Measurements from ENCODE around the gene GRIK4. TPM values are rescaled to one million over a fixed set of nuclear protein-coding genes. Genes with fewer than 3 reads are reported as not detected.

GRIK4 gene
- total and polyA plus RNA-seq, 9 of the 15 experiments (the other 6 are each of a cell fraction or from before 2014, with no cell fraction given): not detected

DNA sequence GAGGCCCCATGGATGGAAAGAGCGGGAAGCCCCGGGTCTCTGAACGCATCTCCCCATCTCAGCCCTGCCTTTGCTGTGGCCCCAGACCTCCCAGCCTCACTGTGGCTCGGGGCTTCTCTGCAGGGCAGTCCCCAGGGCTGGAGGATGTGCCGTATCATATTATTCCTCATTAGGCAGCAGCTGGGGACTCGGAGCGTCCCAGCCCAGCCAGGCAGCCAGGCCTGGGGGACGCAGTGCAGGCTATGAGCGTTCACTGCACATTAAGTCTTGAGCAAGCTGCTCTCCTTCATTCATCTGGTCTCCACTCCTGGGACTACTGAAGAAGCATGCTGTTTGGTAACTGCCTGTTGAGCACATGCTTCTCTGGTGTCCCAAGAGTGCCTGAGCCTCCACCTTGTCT is 285.6 kb downstream of the GRIK4 start:
- in situ Hi-C loops (cut with MboI): no loop called here
- H3K9me1 ChIP-seq (ENCODE audit: control insufficient read depth, insufficient read depth, low read length): no peaks in the 10 kb centered on the region
- H3K79me2 ChIP-seq (ENCODE audit: control insufficient read depth, insufficient read depth, low read length): no peaks in the 10 kb centered on the region
- no peaks in the 10 kb centered on the region for H3K9me3 ChIP-seq (replicated peaks; ENCODE audit: control insufficient read depth, insufficient read depth, low read depth, low read length)
- H3K36me3 ChIP-seq (ENCODE audit: control insufficient read depth, insufficient read depth, low read length): no peaks in the 10 kb centered on the region
- H3K27ac ChIP-seq (ENCODE audit: extremely low read depth, low read depth, low read length): no peak overlapping the region
- DNase-seq (ENCODE audit: extremely low read depth in 1 of 4, low spot score in 3 of 4) (no peak), ATAC-seq (no peak), FAIRE-seq (no peak)
- BruUV-seq (replicated peaks): no TSS peak
- H3K9ac ChIP-seq (ENCODE audit: insufficient read depth in 1 of 2, low read depth in 2 of 2, low read length in 2 of 2): no peak overlapping the region
- WGBS (ENCODE audit: insufficient coverage, low coverage, missing lambda C conversion rate): 2% methylated on average over 9 of the region's 9 CpGs
- CTCF ChIA-PET (ENCODE audit: low intra/inter-chr PET ratio): no interaction called here
- intact Hi-C loops (cut with micrococcal nuclease): no loop called here
- POLR2A ChIA-PET: no interaction called here
- H3K4me2 ChIP-seq (ENCODE audit: insufficient read depth, low read length): no peak overlapping the region
- no peak overlapping the region for H3K4me3 ChIP-seq
- peaks cover 10% of the 10 kb centered on the region; the same call in 1 of the 2 replicates for H4K20me1 ChIP-seq (replicated peaks; ENCODE audit: control insufficient read depth, insufficient read depth, low read length)
- H3K4me1 ChIP-seq (replicated peaks in 1 of 2; ENCODE audit: control insufficient read depth in 2 of 2, insufficient read depth in 2 of 2, low read length in 2 of 2): no peaks in the 10 kb centered on the region
- TF ChIP-seq SMARCE1 (IDR thresholded peaks at IDR 0.05): no peak
- no peak for TF ChIP-seq ZNF3 (CRISPR knock-in tag; IDR thresholded peaks at IDR 0.05)
- TF ChIP-seq MYC (IDR thresholded peaks at IDR 0.05; ENCODE audit: low read depth, low read length): no peak
- TF ChIP-seq MYC (CRISPR knock-in tag; IDR thresholded peaks at IDR 0.05; ENCODE audit: borderline replicate concordance, low read depth): no peak
- TF ChIP-seq, protein P1, sequence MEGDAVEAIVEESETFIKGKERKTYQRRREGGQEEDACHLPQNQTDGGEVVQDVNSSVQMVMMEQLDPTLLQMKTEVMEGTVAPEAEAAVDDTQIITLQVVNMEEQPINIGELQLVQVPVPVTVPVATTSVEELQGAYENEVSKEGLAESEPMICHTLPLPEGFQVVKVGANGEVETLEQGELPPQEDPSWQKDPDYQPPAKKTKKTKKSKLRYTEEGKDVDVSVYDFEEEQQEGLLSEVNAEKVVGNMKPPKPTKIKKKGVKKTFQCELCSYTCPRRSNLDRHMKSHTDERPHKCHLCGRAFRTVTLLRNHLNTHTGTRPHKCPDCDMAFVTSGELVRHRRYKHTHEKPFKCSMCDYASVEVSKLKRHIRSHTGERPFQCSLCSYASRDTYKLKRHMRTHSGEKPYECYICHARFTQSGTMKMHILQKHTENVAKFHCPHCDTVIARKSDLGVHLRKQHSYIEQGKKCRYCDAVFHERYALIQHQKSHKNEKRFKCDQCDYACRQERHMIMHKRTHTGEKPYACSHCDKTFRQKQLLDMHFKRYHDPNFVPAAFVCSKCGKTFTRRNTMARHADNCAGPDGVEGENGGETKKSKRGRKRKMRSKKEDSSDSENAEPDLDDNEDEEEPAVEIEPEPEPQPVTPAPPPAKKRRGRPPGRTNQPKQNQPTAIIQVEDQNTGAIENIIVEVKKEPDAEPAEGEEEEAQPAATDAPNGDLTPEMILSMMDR (IDR thresholded peaks at IDR 0.05 in 2 of 3, conservative IDR thresholded peaks at IDR 0.05 in 1 of 3; ENCODE audit: insufficient read depth in 2 of 3, low read depth in 1 of 3, low read length in 3 of 3): no peak
- TF ChIP-seq PYGO2 (tag; IDR thresholded peaks at IDR 0.05): no peak
- TF ChIP-seq ESRRB (CRISPR knock-in tag; IDR thresholded peaks at IDR 0.05; ENCODE audit: borderline replicate concordance): no peak
- TF ChIP-seq, protein P2, sequence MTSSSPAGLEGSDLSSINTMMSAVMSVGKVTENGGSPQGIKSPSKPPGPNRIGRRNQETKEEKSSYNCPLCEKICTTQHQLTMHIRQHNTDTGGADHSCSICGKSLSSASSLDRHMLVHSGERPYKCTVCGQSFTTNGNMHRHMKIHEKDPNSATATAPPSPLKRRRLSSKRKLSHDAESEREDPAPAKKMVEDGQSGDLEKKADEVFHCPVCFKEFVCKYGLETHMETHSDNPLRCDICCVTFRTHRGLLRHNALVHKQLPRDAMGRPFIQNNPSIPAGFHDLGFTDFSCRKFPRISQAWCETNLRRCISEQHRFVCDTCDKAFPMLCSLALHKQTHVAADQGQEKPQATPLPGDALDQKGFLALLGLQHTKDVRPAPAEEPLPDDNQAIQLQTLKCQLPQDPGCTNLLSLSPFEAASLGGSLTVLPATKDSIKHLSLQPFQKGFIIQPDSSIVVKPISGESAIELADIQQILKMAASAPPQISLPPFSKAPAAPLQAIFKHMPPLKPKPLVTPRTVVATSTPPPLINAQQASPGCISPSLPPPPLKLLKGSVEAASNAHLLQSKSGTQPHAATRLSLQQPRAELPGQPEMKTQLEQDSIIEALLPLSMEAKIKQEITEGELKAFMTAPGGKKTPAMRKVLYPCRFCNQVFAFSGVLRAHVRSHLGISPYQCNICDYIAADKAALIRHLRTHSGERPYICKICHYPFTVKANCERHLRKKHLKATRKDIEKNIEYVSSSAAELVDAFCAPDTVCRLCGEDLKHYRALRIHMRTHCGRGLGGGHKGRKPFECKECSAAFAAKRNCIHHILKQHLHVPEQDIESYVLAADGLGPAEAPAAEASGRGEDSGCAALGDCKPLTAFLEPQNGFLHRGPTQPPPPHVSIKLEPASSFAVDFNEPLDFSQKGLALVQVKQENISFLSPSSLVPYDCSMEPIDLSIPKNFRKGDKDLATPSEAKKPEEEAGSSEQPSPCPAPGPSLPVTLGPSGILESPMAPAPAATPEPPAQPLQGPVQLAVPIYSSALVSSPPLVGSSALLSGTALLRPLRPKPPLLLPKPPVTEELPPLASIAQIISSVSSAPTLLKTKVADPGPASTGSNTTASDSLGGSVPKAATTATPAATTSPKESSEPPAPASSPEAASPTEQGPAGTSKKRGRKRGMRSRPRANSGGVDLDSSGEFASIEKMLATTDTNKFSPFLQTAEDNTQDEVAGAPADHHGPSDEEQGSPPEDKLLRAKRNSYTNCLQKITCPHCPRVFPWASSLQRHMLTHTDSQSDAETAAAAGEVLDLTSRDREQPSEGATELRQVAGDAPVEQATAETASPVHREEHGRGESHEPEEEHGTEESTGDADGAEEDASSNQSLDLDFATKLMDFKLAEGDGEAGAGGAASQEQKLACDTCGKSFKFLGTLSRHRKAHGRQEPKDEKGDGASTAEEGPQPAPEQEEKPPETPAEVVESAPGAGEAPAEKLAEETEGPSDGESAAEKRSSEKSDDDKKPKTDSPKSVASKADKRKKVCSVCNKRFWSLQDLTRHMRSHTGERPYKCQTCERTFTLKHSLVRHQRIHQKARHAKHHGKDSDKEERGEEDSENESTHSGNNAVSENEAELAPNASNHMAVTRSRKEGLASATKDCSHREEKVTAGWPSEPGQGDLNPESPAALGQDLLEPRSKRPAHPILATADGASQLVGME (CRISPR knock-in tag; IDR thresholded peaks at IDR 0.05): no peak
- peaks cover 6 to 39% of the 10 kb centered on the region in 2 experiments; a peak in 4 of 5 replicates for H3K27me3 ChIP-seq (ENCODE audit: control insufficient read depth in 2 of 2, insufficient read depth in 2 of 2, low read length in 2 of 2)
- no peak overlapping the region for H2AFZ ChIP-seq (ENCODE audit: low read depth, low read length)

Data from K562 (cell line).